Measurements from ENCODE around the gene RIBC2.

The RIBC2 gene

DNA sequence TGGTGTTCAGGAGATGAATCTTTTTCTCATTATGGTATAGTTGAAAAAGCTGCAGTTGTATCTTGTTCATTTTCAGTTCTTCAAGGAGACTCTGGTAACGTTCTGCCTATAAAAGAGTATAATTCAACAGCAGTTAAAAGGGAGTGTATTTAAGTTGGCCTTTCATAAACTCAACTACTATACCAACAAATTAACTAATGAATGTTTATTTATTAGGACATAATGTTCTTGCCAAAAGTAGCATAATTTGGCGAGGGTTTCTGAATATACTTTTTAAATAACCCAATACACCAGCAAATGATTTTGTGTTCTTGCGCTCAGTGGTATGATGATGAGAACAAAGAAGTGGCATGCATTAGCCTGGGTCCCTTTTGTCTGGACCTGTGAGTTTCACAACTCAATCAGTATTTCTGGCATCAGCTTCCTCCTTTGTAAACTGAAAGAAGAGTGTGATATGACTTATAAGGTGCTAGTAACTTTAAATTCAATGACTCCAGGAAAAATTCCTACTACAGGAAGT lies 11.0 kb upstream of the RIBC2 start:
- Histone ChIP-seq H3K4me3 (ENCODE audit: severe bottlenecking) (no peak overlapping the region), H3K27ac (ENCODE audit: poor library complexity, severe bottlenecking) (no peak overlapping the region), H3K36me3 (ENCODE audit: low read depth) (no peaks in the 10 kb centered on the region), H3K27me3 (ENCODE audit: insufficient read depth, poor library complexity, severe bottlenecking) (no peaks in the 10 kb centered on the region), H3K4me1 (ENCODE audit: insufficient read depth, poor library complexity, severe bottlenecking) (no peaks in the 10 kb centered on the region), H3K9me3 (ENCODE audit: severe bottlenecking) (no peaks in the 10 kb centered on the region)
- TF ChIP-seq, protein P1, sequence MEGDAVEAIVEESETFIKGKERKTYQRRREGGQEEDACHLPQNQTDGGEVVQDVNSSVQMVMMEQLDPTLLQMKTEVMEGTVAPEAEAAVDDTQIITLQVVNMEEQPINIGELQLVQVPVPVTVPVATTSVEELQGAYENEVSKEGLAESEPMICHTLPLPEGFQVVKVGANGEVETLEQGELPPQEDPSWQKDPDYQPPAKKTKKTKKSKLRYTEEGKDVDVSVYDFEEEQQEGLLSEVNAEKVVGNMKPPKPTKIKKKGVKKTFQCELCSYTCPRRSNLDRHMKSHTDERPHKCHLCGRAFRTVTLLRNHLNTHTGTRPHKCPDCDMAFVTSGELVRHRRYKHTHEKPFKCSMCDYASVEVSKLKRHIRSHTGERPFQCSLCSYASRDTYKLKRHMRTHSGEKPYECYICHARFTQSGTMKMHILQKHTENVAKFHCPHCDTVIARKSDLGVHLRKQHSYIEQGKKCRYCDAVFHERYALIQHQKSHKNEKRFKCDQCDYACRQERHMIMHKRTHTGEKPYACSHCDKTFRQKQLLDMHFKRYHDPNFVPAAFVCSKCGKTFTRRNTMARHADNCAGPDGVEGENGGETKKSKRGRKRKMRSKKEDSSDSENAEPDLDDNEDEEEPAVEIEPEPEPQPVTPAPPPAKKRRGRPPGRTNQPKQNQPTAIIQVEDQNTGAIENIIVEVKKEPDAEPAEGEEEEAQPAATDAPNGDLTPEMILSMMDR (IDR thresholded peaks at IDR 0.05; ENCODE audit: poor library complexity, severe bottlenecking), result no peak
- no peak for DNase-seq (ENCODE audit: low spot score)
- no peak for ATAC-seq (ENCODE audit: low read depth)

DNA sequence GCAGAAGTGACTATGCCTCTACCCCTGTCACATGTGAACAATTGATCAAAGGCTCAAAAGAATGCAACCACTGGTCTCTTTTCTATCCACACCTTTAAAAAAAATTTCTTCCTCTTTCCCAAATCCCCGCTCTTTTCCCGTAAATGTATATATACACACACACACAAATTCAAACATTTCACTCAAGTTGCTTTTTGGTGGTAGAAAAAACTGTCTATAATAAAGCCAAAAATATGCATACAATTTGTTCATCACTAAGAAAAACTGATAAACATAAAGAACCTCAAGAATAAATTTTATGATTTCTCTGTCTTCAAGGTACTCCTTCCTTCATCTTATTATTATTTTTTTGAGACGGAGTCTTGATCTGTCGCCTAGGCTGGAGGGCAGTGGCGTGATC lies 5.7 kb upstream of the RIBC2 start:
- Histone ChIP-seq H3K4me3 (ENCODE audit: severe bottlenecking) (no peak overlapping the region), H3K27me3 (ENCODE audit: insufficient read depth, poor library complexity, severe bottlenecking) (no peaks in the 10 kb centered on the region), H3K4me1 (ENCODE audit: insufficient read depth, poor library complexity, severe bottlenecking) (no peaks in the 10 kb centered on the region), H3K27ac (ENCODE audit: poor library complexity, severe bottlenecking) (no peak overlapping the region), H3K9me3 (ENCODE audit: severe bottlenecking) (no peaks in the 10 kb centered on the region), H3K36me3 (ENCODE audit: low read depth) (no peaks in the 10 kb centered on the region)
- no peak for DNase-seq (ENCODE audit: low spot score)
- TF ChIP-seq, protein P1 (IDR thresholded peaks at IDR 0.05; ENCODE audit: poor library complexity, severe bottlenecking), result no peak
- ATAC-seq (ENCODE audit: low read depth), result no peak

DNA sequence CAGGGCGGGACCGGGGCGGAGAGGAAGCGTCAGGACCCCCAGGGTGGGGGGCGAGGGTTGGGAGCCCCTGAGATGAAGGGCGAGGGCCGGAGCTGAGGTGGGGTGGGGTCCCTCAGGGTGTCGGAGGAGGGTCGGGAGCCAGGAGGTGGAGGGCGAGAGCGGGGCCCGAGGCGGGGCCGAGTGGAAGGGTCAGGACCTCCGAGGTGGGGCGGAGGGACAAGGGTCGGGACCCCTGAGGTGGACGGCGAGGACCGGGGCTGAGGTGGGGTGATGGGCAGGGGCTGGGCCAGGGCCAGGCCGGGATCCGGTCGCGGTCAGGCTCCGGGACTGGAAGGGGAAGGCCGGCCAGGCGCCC lies 503 bp upstream of the RIBC2 start:
- Histone ChIP-seq H3K4me3 (ENCODE audit: severe bottlenecking) (peak overlapping the region; percentile 32), H3K36me3 (ENCODE audit: low read depth) (no peaks in the 10 kb centered on the region), H3K27me3 (ENCODE audit: insufficient read depth, poor library complexity, severe bottlenecking) (no peaks in the 10 kb centered on the region), H3K27ac (ENCODE audit: poor library complexity, severe bottlenecking) (no peak overlapping the region), H3K9me3 (ENCODE audit: severe bottlenecking) (no peaks in the 10 kb centered on the region), H3K4me1 (ENCODE audit: insufficient read depth, poor library complexity, severe bottlenecking) (peaks cover 5% of the 10 kb centered on the region)
- TF ChIP-seq, protein P1 (IDR thresholded peaks at IDR 0.05; ENCODE audit: poor library complexity, severe bottlenecking), result no peak
- no peak for DNase-seq (ENCODE audit: low spot score)
- ATAC-seq (ENCODE audit: low read depth), result no peak

DNA sequence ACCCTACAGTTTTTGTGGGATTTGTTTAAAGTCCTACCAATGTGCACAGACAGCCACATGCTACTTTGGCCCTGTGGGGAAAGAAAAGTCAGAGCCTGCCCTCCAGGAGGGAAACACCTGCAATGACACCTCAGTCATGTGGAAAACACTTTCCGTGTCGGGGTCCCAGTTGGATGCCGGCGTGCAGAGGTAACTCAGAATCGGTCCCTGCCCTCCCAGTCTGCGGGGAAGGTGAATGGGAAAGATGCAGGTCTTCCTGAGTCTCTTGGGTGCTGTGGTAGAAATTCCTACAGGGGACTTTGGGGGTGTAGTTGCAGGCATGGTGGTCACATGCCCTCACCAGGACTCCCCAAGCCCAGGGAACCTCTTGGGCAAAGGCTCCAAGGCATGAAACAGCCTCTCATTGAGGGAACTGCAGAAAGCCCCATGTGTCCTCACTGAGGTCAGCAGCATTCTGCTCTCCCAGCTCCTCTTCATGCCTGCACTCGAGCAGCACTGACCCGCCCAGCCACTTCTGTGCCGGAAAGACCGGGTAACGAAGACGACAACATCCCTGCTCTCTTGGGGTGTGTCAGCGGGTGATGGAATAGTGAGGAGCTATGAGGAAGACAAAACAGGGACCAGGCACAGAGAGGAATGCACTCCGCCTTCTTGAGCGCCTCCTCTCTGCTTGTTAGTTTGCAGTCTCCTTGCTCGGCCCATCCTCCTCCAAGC lies 4.7 kb downstream of the RIBC2 start:
- H3K4me3 ChIP-seq (ENCODE audit: severe bottlenecking), result no peak overlapping the region
- H3K4me1 ChIP-seq (ENCODE audit: insufficient read depth, poor library complexity, severe bottlenecking), result peaks cover 5% of the 10 kb centered on the region
- TF ChIP-seq, protein P1 (IDR thresholded peaks at IDR 0.05; ENCODE audit: poor library complexity, severe bottlenecking), result no peak
- H3K27me3 ChIP-seq (ENCODE audit: insufficient read depth, poor library complexity, severe bottlenecking), result no peaks in the 10 kb centered on the region
- DNase-seq (ENCODE audit: low spot score) (no peak), ATAC-seq (ENCODE audit: low read depth) (no peak)
- H3K9me3 ChIP-seq (ENCODE audit: severe bottlenecking), result no peaks in the 10 kb centered on the region
- H3K36me3 ChIP-seq (ENCODE audit: low read depth), result no peaks in the 10 kb centered on the region
- H3K27ac ChIP-seq (ENCODE audit: poor library complexity, severe bottlenecking), result no peak overlapping the region

DNA sequence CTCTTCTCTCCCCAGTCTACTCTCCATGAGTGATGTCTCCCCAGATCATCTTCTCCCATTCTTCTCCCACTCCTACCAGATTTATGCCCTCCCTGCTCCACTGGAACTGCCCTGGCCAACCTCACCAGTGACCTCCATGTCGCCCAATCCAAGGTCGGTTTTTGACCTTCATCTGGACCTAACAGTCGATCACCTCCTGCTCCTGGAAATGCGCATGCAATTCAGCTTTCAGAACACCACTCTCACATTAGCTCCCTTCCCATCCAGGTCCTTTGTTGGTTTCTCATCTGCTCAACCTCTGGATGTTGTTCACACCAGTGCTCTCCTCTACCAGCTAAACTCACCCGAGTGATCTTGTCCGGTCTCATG lies 5.3 kb downstream of the RIBC2 start:
- no peaks in the 10 kb centered on the region for H3K27me3 ChIP-seq (ENCODE audit: insufficient read depth, poor library complexity, severe bottlenecking)
- no peaks in the 10 kb centered on the region for H3K9me3 ChIP-seq (ENCODE audit: severe bottlenecking)
- H3K27ac ChIP-seq (ENCODE audit: poor library complexity, severe bottlenecking), result no peak overlapping the region
- TF ChIP-seq, protein P1 (IDR thresholded peaks at IDR 0.05; ENCODE audit: poor library complexity, severe bottlenecking), result no peak
- peaks cover 3% of the 10 kb centered on the region for H3K4me1 ChIP-seq (ENCODE audit: insufficient read depth, poor library complexity, severe bottlenecking)
- H3K36me3 ChIP-seq (ENCODE audit: low read depth), result no peaks in the 10 kb centered on the region
- no peak for DNase-seq (ENCODE audit: low spot score)
- ATAC-seq (ENCODE audit: low read depth), result no peak
- no peak overlapping the region for H3K4me3 ChIP-seq (ENCODE audit: severe bottlenecking)

All from RWPE2 (cell line).